G401.6 (cell line): ENCODE measurements around the gene PARD3.

ENCODE experiments used
- FAIRE-seq: peaks from 2 replicates; lab custom pipeline; 2012; peaks lifted over from hg19 to GRCh38; lab: Jason Lieb, UNC

The PARD3 gene

GRCh38 chr10:34206078-34206934 is 608.8 kb downstream of the PARD3 start:
- FAIRE-seq: no peak

GRCh38 chr10:34205452-34205851 is 609.6 kb downstream of the PARD3 start:
- FAIRE-seq: no peak

- FAIRE-seq: no peak
These were observed 611.0 kb downstream of the PARD3 start for GRCh38 chr10:34203966-34204630.

GRCh38 chr10:34200355-34200901 is 614.7 kb downstream of the PARD3 start:
- FAIRE-seq: no peak

GRCh38 chr10:34198953-34199352 is 616.1 kb downstream of the PARD3 start:
- no peak for FAIRE-seq

GRCh38 chr10:34196058-34196433 is 619.0 kb downstream of the PARD3 start:
- FAIRE-seq: no peak

- no peak for FAIRE-seq
These were observed 619.6 kb downstream of the PARD3 start for GRCh38 chr10:34195364-34196057.

GRCh38 chr10:34193931-34194626 is 621.0 kb downstream of the PARD3 start:
- FAIRE-seq: no peak

GRCh38 chr10:34192646-34193045 is 622.5 kb downstream of the PARD3 start:
- no peak for FAIRE-seq

GRCh38 chr10:34191406-34191805 is 623.7 kb downstream of the PARD3 start:
- FAIRE-seq: no peak

GRCh38 chr10:34190580-34190979 is 624.5 kb downstream of the PARD3 start:
- no peak for FAIRE-seq

GRCh38 chr10:34189830-34190229 is 625.3 kb downstream of the PARD3 start:
- FAIRE-seq: no peak

GRCh38 chr10:34188221-34188620 is 626.9 kb downstream of the PARD3 start:
- no peak for FAIRE-seq

GRCh38 chr10:34187201-34187600 is 627.9 kb downstream of the PARD3 start:
- no peak for FAIRE-seq

GRCh38 chr10:34186745-34187144 is 628.4 kb downstream of the PARD3 start:
- no peak for FAIRE-seq

GRCh38 chr10:34185998-34186397 is 629.1 kb downstream of the PARD3 start:
- no peak for FAIRE-seq

- FAIRE-seq: no peak
These were observed 630.1 kb downstream of the PARD3 start for GRCh38 chr10:34184939-34185386.

- FAIRE-seq: no peak
These were observed 630.7 kb downstream of the PARD3 start for GRCh38 chr10:34184397-34184796.

GRCh38 chr10:34183016-34183796 is 631.9 kb downstream of the PARD3 start:
- no peak for FAIRE-seq

- FAIRE-seq: no peak
These were observed 633.4 kb downstream of the PARD3 start for GRCh38 chr10:34181553-34182300.

GRCh38 chr10:34180749-34181148 is 634.3 kb downstream of the PARD3 start:
- no peak for FAIRE-seq
